ENCODE measurements around the gene EPHB4.

EPHB4 gene

DNA sequence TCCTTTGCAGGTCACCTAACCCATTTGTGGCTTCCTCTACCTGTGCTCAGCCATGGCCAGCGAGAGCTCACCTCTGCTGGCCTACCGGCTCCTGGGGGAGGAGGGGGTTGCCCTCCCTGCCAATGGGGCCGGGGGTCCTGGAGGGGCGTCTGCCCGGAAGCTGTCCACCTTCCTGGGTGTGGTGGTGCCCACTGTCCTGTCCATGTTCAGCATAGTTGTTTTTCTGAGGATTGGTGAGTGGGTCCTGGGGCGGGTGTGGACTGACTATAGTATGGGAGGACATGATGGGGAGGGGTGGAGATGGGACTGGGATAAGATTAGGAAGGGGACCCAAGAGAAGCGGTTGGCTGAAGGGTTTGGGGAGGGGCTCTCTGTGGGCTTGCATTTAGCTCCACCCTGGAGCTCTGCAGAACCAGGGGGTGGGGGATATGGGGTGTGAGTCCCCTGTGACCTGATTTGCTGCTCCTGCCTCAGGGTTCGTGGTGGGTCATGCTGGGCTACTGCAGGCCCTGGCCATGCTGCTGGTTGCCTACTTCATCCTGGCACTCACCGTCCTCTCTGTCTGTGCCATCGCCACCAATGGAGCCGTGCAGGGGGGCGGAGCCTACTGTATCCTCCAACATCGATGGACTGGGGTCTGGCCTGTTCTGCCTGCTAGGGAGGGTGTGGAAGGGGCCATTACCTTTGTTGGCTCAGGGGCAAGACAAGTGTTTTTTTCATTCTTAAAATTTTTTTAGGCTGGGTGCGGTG lies 27.0 kb upstream of the EPHB4 start:
- no peak for DNase-seq (ENCODE audit: low spot score)

DNA sequence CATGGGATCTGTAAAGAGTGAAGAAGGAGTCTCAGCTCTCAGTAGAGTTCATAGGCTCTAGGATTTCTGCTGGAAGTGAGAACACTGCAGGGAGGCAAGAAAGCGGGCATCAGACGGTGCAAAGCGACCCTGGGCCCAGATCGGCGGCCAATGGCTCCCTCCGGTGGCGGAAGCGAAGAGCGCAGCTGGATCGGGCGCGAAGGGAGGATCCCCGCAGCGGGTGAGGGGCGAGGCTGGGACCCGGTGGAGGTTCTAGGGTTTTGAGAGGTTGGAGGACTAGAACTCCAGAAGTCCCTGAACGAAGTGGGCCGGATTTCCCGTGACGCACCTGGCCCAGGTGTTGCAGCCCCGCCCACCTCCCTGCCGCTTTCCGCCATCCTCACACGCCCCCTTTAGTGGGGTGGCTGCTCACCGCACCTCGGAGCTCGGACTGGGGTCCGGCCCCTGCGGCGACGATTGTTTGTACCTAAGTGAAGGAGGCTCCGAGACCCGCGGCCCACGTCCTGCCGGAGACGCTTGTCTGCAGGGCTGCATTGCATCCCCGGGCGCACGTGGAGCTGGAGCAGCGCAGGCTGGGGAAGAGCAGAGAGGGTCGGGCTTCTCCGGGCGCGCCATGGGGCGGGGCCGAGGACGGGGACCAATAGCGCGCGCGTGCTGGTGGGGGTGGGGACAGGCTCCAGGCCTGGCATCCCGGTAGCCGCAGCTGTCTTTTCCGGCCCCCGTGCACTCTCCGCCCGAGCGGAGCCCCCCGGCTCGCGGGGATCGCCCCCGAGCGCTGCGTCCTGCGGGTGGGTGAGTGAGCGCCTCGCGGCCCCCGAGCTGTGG lies 24.9 kb upstream of the EPHB4 start, which contains the start of gene SLC12A9:
SLC12A9 (plus strand) TSS at position 666 of the 825 bp plus-strand sequence. CDS start 1,485 bp downstream, outside the sequence.
- DNase-seq (ENCODE audit: low spot score): peak; percentile 92

DNA sequence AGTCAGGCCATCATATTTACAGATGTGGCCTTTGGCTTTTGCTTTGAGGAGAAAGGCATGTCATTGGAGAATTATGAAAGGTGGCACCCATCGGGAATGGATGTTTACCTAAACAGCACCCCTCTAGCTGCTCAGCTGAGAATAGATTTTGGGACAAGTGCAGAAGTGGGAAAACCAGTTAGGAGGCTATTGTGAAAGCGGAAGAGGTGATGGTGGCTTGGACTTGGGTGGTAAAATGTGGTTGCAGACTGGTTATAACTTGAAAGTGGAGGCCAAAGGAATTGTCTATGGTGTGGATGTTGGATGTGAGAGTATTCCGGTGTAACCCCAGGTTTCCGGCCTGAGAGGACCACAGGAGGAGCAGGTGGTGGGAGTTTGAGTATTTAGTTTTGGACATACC lies 20.0 kb upstream of the EPHB4 start:
- DNase-seq (ENCODE audit: low spot score): no peak

DNA sequence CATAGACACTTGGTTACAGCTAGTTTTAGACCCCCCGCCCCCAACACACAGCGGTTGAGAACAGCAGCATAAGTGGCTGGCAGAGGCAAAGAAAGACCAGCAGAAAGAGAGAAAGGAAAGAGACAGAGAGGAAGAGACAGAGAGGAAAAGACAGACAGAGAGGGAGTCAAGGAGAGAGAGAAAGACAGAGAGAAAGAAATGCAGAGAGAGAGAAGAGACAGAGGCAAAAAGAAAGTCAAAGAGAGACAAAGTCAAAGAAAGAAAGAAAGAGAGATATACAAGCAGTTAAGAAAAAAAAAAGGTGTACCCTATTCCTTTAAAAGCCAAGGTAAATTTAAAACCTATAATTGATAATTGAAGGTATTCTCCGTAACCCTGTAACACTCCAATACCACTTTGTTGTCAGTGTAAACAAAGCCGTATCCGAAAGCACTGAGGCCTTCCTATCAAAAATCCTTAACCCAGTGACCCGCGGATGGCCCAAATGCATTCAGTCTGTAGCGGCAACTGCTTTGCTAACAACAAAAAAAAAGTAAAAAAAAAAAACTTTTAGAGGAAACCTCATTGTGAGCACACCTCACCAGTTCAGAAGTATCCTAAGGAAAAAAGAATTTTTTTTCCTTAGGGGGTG lies 13.3 kb upstream of the EPHB4 start:
- DNase-seq (ENCODE audit: low spot score): no peak

DNA sequence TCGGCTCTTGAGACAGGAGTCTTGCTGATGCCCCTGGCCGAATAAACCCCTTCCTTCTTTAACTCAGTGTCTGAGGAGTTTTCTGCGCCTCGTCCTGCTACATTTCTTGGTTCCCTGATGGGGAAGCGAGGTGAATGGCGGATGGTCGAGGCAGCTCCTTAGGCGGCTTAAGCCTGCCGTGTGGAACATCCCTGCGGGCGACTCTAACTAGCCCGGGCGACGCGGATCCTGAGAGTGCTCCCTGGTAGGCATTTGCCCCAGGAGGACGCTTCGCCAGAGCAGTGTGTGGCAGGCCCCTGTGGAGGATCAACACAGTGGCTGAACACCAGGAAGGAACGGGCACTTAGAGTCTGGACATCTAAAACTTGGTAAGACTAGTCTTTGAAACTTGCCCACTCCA lies 12.0 kb upstream of the EPHB4 start:
- no peak for DNase-seq (ENCODE audit: low spot score)

DNA sequence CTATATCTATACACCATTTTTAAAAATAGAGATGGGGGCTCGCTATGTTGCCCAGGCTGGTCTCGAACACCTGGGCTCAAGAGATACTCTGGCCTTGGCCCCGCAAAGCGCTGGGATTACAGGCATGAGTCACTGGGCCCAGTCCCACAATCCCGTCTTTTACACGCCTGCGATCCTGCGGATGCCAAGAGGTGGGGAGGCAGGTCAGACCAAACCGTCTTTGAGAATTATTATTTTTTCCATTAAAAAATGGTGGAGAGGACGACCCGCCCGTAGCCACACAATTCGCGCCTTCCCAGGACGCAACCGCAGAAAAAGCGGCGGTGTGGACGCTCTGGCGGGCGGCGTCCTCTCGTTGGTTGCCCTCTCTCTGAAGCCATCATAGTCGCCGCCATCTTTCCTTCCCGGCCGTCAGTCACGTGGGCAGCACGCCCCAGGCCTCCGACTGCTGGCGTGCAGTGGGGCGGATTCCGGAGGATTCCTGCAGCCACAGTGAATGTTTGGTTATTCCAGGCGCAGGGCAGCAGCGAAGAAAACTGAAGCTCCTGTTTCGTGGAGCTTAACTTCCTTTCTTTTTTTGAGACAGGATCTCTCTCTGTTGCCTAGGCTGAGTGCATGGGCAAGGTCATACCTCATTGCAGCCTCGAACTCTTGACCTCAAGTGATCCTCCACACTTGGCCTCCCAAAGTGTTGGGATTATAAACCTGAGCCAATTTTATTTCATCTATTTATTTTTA lies 9.9 kb upstream of the EPHB4 start:
- DNase-seq (ENCODE audit: low spot score): peak; percentile 92

DNA sequence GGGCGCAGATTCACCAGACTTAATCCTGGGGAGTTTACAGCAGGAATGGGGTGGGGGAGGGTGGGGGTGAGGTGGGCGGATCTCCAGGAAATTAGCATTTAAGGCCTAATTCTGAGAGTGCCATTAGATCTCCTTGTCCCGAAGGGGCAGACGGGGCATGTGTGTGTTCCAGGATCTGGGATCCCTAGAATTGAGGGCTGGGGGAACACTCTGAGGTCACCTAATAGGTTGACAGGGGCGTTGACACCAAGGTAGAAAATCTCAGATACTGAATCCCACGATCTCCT lies 9.4 kb upstream of the EPHB4 start:
- no peak for DNase-seq (ENCODE audit: low spot score)

DNA sequence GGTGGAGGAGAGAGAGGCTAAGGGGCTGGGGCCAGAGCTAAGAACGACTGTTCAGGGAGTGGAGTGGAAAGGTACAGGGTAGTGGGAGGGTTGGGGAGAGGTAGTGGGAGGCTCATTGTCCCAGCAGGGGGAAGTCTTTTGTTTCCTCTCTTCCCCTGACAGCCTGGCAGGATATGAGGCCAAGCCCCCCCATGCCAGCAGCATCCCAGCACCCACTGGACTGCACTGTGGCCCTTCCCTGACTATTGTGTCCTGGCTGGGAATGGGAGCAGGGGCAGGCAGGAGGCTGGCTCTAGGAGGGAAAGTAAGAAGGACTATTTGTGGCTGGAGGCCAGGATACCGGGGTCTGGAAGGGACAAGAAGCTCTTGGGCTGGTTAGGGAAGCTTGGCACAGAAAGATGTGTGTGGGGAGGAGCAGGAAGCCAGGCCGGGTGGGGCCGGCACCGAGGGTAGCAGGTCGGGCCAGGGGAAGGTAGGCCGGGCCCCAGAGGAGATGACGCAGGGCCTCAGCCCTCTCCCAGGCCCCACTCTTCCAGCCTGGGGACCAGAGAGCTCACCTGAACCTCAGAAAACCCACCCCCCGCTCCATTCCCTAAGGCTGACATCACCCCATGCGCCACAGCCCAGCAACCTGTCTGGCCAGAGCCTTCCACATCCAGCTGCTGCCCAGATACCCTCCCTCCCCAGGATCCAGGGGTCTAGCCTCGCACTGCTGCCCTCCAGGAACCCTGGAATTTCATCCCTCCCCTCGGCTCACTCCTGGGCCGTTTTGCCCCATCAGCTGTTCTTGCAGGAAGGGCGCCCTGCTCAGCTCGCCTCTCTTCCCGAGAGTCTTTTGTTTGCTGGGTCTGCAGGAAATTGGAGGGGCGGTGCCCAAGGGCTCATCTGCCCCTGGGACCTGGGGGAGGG lies 8.8 kb upstream of the EPHB4 start:
- DNase-seq (ENCODE audit: low spot score): no peak

DNA sequence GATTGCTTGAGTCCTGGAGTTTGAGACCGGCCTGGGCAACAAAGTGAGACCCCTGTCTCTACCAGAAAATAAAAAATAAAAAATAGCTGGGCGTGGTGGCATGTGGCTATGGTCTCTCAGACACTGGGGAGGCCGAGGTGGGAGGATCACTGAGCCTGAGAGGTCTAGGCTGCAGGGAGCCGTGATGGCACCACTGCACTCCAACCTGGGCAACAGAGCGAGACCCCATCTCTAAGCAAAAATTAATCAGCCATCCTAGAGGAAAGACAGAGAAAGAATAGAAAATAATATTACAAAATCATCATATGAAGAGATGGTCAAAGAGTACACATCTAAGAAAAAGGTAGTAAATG lies 4.9 kb upstream of the EPHB4 start:
- no peak for DNase-seq (ENCODE audit: low spot score)

DNA sequence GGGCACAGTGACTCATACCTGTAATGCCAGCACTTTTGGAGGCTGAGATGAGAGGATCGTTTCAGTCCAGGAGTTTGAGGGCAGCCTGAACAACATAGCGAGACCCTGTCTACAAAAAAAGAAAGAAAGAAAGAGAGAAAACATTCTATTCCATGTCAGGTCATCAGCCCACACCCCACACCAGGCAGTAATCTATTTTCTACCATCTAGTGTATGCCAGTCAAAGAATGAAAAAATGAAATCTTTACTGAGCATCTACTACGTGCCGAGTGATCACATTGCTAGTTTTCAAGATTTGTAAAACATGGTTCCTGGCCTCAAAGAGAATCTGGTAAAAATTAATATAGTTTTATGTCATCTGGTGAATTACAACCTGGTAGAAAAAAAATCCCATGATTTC lies 3.1 kb upstream of the EPHB4 start:
- no peak for DNase-seq (ENCODE audit: low spot score)

DNA sequence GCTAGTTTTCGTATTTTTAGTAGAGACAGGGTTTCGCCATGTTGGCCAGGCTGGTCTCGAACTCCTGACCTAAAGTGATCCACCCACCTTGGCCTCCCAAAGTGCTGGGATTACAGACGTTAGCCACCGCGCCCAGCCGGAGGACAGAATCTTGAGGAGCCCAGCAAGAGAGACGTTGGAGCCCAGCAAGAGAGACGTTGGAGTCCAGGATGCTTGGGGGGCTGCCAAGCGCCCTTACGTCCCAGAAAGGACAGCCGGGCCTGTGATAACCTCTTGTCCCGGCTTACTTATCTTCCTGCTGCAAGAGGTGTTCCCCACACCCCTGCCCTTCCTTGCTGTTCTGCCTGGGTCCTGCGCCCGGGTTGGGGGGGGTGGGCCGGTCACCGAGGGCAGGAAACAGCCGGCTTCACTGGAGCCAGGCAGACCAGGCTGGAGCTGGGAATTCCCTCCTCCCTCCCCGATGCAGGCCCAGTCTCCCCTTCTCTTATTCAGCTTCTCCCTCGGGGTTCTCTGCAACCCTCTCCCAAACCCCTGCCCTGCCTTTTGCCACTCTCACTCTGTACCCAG lies 1.9 kb upstream of the EPHB4 start:
- no peak for DNase-seq (ENCODE audit: low spot score)

DNA sequence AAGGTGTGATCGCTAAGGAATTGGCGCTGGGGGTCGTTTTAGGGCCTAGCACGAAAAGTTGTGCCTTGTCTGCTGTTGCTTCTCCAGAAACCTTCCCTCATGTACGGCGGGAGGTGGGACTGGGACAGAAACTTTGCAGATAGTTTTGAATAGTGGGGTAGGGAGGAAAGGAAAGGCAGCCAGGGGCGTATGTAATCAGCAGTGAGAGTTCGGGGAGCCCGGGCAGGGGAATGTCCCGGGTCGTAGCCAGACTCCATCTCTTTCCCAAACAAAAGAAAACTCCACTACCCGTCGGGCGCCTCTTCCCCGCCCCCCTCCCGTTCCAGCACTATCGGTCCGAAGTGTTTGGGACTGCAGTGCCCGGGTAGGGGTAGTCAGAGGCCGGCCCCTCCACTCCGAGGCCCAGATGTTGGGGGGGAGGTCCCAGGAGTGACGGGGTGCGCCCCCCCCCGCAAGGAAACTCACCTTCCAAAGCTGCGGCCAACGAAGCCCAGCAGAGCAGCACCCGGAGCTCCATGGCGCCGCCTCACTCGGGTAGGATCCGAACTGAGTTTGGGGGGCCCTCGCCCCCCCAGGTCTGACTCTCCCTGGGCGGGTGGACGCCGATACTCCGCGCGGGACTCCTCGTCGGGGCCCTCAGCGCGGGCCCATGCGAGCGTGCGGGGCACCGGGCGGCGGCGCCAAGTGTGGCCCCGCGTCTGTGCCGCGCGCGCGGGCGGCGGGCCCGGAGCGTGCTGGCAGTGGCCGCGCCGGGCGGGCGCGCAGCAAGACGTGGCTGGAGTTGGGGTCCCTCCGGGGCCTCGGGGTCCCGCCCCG lies 601 bp downstream of the EPHB4 start:
- no peak for DNase-seq (ENCODE audit: low spot score)

DNA sequence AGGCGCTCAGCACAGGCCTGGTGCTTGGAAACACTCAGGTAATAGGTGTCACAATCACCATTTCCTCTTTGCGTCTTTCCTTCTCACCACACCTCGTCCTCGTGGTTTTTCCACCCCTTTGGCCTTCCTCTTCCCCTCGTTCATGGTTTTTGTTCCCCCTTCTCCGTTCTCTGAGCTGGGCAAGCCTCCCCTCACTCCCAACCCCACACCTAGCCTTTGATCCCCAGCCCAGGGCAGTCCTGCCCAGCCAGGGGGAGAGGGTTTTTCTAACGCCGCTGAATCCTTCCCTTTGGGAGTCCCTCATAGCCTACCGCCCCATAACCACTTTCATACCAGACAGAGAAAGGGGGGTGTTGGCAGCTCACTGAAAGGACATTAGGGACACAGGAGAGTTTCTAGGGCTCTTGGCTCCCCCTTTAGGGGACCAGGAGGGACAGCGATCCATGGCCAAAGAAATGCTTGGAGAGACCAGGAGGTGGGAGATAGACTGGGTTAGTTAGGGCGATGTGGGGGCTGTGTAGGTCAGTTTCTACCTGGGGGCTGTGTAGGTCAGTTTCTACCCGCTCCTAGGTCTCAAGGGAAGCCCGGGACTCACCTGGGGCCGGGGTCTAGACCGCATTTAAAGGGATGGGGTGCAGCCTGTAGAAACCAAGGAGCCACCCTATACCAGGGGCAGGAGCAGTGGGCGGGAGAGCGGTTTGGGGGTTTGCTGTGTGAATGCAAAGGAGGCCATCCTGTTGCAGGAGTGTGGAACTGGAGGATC lies 1.4 kb downstream of the EPHB4 start:
- no peak for DNase-seq (ENCODE audit: low spot score)

DNA sequence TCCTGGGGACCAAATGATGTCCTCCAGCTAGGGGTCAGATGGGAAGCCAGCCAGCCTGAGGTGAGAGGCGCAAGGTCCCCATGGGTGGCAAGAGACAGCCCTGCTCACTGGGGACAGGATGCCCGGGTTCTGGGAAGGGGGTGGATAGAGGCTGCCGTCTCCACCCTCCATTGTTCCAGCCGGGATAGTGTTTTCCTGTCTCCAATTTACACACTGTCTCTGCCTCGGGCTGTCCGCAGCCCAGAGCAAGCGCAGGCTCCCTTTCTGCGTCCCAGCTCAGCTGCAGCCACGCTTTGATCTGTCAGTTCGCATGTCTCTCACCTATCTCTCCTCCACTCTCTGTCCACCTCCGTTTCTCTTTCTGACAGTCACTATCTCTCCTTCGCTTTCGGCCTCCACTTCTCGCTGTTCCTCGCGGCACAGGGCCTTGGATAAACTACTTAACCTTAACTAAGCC lies 2.1 kb downstream of the EPHB4 start:
- no peak for DNase-seq (ENCODE audit: low spot score)

DNA sequence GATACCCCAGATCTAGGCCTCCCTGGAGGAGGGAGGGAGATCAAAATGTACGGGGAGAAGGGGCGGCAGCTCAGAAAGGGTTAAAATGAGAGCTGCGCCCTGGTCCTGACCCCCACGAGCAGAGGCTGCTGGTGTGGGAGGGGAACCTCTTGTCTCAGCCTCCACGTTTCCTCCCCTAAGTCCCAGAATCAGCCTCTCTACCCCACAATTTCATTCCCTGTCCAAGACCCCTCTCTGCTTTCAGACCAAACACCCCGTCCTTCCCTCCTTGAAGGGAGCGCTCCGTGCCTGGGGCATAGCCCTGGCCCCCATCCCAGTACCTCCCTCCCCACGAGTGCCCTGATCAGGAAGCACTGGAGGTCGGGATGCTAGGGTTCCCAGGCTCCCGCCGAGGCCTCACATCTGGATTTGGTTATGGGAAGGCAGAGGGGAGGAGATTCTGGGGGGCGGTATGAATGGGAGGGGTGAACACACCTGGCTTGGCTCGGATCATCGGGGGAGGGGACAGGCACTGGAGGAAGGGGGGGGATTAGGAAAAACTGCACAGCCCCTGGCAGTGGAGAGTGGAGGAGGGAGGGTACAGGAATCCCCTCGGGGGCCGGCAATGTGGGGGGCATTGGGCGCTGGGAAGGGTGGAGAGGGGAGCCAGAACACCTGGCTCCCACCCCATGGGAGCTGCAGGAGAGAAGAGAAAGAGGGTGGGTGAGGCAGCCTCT lies 2.7 kb downstream of the EPHB4 start:
- DNase-seq (ENCODE audit: low spot score): no peak

DNA sequence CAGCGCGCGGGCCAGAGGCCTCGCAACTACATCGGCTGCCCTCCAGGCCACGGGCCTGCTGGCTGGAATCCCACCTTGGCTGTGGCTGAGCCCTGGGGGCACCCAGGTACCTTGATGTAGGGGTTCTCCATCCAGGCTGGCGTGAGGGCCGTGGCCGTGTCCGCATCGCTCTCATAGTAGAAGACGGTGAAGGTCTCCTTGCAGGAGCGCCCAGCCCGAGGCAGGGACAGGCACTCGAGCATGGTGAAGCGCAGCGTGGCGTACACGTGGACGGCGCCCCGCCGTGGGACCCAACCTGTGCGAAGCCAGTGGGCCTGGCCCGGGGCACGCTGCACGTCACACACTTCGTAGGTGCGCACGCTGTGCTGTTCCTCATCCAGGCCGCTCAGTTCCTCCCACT lies 3.8 kb downstream of the EPHB4 start:
- no peak for DNase-seq (ENCODE audit: low spot score)

DNA sequence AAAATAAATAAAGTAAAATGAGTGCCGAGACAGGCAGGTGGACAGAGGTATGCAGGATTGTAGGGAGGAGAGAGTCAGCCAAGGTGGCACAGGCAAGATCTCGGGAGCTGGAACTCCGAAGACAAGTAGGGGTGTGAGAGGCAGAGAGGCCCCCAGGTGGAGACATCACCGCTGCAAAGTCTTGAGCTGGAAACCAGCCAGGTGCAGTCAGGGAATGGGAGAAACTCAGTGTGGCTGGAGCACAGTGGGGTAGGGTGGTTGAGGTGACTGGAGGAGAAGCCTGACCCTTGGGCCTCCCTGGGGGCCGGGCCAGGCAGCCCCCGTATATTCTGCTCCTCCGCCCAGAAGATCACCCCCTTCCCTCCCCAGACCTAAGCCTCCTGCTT lies 4.2 kb downstream of the EPHB4 start:
- no peak for DNase-seq (ENCODE audit: low spot score)

DNA sequence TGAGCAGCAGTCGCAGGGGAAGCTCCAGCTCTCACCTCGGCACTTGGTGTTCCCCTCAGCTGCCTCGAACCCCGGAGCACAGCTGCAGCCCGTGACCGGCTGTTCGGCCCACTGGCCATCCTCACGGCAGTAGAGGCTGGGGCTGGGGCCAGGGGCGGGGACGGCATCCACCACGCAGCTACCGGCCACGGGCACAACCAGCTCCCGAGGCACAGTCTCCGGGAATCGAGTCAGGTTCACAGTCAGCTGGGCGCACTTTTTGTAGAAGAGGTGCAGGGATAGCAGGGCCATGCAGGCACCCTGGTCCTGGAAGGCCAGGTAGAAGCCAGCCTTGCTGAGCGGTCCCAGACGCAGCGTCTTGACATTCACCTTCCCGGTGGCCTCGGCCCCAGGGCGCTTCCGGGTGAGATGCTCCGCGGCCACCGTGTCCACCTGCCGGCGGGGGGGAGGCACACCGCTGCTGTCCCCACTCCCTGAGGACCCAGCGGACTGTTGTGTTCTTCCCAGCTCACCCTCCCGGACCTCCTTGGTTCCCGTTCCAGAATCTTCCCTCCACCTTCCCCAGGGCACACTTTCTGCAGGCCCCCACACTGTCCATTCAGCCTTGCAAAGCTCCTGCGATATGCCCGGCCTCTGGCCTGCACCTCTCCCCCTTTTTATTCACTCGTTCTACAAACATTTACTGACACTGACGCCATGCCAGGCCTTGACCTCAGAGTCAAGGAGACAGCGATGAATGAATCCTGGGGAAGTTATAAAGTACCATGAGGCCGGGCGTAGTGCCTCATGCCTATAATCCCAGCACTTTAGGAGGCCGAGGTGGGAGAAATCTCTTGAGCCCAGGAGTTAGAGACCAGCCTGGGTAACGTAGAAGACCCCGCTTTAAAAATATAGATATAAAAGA lies 4.8 kb downstream of the EPHB4 start:
- DNase-seq (ENCODE audit: low spot score): no peak
